ENCODE results near the gene EME1. TPM values are rescaled to one million over a fixed set of nuclear protein-coding genes. Genes with fewer than 3 reads are reported as not detected.

The EME1 gene
- total RNA-seq, 2 donors from 2014 or later = 3.9 TPM; not detected in 1

DNA sequence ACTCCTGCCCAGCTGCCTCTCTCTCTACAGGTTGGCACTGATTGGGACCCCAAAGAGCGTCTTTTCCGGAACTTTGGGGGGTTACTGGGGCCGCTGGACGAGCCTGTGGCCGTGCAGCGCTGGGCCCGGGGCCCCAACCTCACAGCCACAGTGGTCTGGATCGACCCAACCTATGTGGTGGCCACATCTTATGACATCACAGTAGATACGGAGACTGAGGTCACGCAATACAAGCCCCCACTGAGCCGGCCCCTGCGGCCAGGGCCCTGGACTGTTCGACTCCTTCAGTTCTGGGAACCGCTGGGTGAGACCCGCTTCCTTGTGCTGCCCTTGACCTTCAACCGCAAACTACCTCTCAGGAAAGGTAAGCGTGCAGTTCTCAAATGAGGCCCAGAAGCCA lies 14.9 kb upstream of the EME1 start:
- DNase-seq (ENCODE audit: low spot score) (no peak), ATAC-seq (ENCODE audit: insufficient number of reproducible peaks, low FRiP score, low read depth) (no peak)
- Histone ChIP-seq H3K36me3 (peaks cover 39% of the 10 kb centered on the region), H3K9me3 (no peaks in the 10 kb centered on the region), H3K4me1 (ENCODE audit: control insufficient read depth in 1 of 2, low read depth in 2 of 2) (peaks cover 0 to 5% of the 10 kb centered on the region in 2 donors), H3K27me3 (replicated peaks; ENCODE audit: insufficient read depth) (no peaks in the 10 kb centered on the region), H3K4me3 (no peak overlapping the region), H3K27ac (no peak overlapping the region)
- TF ChIP-seq, protein P1, sequence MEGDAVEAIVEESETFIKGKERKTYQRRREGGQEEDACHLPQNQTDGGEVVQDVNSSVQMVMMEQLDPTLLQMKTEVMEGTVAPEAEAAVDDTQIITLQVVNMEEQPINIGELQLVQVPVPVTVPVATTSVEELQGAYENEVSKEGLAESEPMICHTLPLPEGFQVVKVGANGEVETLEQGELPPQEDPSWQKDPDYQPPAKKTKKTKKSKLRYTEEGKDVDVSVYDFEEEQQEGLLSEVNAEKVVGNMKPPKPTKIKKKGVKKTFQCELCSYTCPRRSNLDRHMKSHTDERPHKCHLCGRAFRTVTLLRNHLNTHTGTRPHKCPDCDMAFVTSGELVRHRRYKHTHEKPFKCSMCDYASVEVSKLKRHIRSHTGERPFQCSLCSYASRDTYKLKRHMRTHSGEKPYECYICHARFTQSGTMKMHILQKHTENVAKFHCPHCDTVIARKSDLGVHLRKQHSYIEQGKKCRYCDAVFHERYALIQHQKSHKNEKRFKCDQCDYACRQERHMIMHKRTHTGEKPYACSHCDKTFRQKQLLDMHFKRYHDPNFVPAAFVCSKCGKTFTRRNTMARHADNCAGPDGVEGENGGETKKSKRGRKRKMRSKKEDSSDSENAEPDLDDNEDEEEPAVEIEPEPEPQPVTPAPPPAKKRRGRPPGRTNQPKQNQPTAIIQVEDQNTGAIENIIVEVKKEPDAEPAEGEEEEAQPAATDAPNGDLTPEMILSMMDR (IDR thresholded peaks at IDR 0.05) = no peak

DNA sequence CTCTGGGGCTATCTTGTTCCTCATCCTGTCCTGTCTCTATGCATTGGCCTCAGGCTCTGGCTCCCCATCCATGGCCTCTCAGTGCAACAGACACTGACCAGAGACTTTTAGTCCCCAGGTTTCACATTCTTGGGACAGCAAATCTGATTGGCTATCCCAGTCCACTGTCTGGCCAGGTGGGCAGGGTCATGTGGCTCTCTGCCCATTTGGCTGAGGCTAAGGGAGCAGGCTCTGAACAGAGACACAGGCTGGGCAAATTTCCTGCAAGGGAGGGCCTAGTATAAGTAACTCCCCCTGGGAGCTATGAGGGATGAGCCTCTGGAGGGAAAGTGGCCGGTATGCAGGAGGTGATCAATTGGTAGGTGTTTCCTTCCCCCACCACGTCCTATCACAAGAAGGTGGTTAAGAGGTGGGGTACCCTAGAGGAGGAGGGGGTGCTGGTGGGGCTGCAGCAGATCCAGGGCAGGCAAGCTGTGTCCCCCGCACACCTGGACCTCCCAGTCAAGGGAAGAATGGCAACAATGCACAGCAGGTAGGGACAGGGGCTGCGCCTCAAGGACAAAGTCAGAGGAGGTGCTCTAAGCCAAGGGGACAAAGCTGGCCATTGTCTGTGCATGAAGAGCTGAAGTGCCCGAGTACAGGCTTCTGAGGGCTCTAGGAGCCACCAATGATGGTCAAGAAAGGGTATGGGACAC lies 13.9 kb upstream of the EME1 start:
- Histone ChIP-seq H3K27me3 (replicated peaks; ENCODE audit: insufficient read depth) (no peaks in the 10 kb centered on the region), H3K4me1 (ENCODE audit: control insufficient read depth in 1 of 2, low read depth in 2 of 2) (peaks cover 0 to 5% of the 10 kb centered on the region in 2 donors), H3K9me3 (no peaks in the 10 kb centered on the region), H3K4me3 (no peak overlapping the region), H3K27ac (no peak overlapping the region), H3K36me3 (peaks cover 35% of the 10 kb centered on the region)
- DNase-seq (ENCODE audit: low spot score) = no peak
- TF ChIP-seq, protein P1 (IDR thresholded peaks at IDR 0.05) = no peak
- ATAC-seq (ENCODE audit: insufficient number of reproducible peaks, low FRiP score, low read depth) = no peak

DNA sequence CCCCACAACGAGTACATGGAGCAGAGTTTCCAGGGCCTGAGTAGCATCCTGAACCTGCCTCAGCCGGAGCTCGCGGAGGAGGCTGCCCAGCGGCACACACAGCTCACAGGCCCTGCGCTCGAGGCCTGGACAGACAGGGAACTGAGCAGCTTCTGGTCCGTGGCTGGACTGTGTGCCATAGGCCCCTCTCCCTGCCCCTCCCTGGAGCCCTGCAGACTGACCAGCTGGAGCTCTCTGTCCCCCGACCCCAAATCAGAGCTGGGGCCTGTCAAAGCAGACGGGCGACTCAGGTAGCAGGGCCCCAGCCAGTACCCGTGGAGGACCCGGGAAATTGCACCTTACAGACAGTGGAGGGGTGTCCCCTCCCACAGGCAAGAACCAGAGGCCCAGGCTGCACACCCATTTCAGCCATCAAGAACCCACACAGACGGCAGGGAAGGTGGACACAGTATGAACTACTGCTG lies 13.0 kb upstream of the EME1 start:
- H3K9me3 ChIP-seq = no peaks in the 10 kb centered on the region
- TF ChIP-seq, protein P1 (IDR thresholded peaks at IDR 0.05) = no peak
- no peak for DNase-seq (ENCODE audit: low spot score)
- H3K4me3 ChIP-seq = no peak overlapping the region
- no peak overlapping the region for H3K27ac ChIP-seq
- H3K36me3 ChIP-seq = peaks cover 32% of the 10 kb centered on the region
- H3K4me1 ChIP-seq (ENCODE audit: control insufficient read depth in 1 of 2, low read depth in 2 of 2) = peaks cover 0 to 5% of the 10 kb centered on the region in 2 donors
- ATAC-seq (ENCODE audit: insufficient number of reproducible peaks, low FRiP score, low read depth) = no peak
- H3K27me3 ChIP-seq (replicated peaks; ENCODE audit: insufficient read depth) = no peaks in the 10 kb centered on the region

DNA sequence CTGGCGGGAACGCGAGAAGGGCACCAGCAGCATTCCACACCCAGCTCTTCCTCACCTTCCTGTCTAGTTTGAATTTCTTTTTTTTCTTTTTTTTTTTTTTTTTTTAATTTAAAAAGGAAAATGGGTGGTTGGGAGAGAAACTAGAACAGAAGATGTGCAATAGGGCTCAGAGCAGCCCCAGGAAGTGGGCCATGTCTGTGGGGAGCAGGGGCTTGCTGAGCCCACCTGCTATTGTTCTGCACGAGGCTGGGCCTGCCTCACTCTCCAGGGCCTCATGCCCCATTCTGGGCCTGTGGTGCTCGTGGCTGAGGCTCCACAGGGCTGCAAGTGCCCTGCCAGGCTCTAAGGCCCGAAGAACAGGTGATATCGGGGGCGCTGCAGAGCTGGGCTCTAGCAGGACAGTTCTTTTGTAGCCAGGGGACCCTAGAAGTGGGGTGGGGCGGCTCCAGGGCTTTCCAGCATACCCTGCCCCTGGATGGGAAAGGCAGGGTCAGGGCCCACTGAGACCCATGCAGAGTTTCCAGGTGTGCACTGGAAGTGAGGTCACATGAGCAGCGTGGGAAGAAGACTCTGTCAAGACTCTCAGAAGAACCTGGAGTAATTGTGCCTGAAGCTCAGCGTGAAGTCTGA lies 12.4 kb upstream of the EME1 start:
- Histone ChIP-seq H3K36me3 (peaks cover 28% of the 10 kb centered on the region), H3K4me1 (ENCODE audit: control insufficient read depth in 1 of 2, low read depth in 2 of 2) (peaks cover 0 to 5% of the 10 kb centered on the region in 2 donors), H3K27ac (no peak overlapping the region), H3K4me3 (no peak overlapping the region), H3K9me3 (no peaks in the 10 kb centered on the region), H3K27me3 (replicated peaks; ENCODE audit: insufficient read depth) (no peaks in the 10 kb centered on the region)
- TF ChIP-seq, protein P1 (IDR thresholded peaks at IDR 0.05) = no peak
- ATAC-seq (ENCODE audit: insufficient number of reproducible peaks, low FRiP score, low read depth) = no peak
- DNase-seq (ENCODE audit: low spot score) = no peak

DNA sequence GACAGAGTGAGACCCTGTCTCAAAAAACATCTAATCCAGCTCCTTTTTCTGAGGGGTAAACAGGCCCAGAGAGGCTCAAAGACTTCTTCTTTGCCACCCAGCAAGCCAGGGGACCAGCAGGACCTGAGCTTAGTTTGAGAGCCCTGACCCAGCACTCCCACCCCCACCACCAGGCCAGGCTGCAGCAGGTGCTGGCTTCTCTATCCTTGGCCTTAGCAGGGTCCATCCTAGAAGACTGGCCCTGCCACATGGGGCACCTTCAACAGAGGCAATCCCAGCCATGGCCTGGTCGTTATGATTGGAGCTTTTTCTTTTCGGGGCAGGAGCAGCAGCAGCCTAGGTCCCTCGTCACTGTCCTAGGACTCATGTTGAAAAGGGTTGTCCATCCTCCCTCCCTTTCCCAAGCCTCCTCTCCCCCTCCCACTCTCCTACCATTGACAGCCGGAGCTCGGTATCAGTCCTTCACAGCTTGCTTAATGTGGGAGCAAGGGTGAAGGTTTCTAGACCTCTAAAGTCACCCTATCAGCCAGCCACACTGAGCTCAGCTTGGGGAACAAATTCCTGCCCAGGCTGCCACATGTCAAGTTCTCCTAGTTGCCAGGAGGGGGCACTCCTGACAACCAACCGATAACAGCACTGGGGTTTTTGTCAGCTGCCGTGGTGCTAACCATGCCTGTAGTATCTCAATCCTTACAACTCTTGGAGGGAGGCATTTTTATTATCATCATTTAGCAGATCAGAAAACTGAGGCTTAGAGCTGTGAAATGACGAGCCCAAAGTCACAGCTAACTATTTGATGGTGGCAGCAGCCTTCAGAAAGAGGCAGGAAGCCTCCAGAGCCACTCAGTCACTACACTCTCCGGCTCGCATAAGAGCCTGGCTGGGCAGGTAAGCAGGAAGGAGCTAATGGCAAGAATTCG lies 11.2 kb upstream of the EME1 start:
- Histone ChIP-seq H3K4me1 (ENCODE audit: control insufficient read depth in 1 of 2, low read depth in 2 of 2) (peaks cover 0 to 5% of the 10 kb centered on the region in 2 donors), H3K27me3 (replicated peaks; ENCODE audit: insufficient read depth) (no peaks in the 10 kb centered on the region), H3K27ac (no peak overlapping the region), H3K4me3 (no peak overlapping the region), H3K9me3 (no peaks in the 10 kb centered on the region), H3K36me3 (peaks cover 21% of the 10 kb centered on the region)
- TF ChIP-seq, protein P1 (IDR thresholded peaks at IDR 0.05) = peak; percentile 62
- DNase-seq (ENCODE audit: low spot score) (no peak), ATAC-seq (ENCODE audit: insufficient number of reproducible peaks, low FRiP score, low read depth) (no peak)

Data from thoracic aorta (tissue), 2 donors.